22Rv1 (cell line): ENCODE data around the gene CNTN1.

ENCODE experiments used
- H3K27ac ChIP-seq: fragments of 450-650 bp; 2 replicates; pipeline ENCODE4 v1.5.1; 2017
- ZFX ChIP-seq: fragments of 450-650 bp; IDR thresholded peaks from 2 replicates; pipeline ENCODE4 v1.6.1; 2017; ENCODE audit warnings: antibody characterized with exemption, borderline replicate concordance
- TF ChIP-seq, protein P1 (sequence below): fragments of 450-650 bp; IDR thresholded peaks from 2 replicates; pipeline ENCODE4 v1.5.1; 2017; ENCODE audit warnings: mild to moderate bottlenecking

The CNTN1 gene

DNA sequence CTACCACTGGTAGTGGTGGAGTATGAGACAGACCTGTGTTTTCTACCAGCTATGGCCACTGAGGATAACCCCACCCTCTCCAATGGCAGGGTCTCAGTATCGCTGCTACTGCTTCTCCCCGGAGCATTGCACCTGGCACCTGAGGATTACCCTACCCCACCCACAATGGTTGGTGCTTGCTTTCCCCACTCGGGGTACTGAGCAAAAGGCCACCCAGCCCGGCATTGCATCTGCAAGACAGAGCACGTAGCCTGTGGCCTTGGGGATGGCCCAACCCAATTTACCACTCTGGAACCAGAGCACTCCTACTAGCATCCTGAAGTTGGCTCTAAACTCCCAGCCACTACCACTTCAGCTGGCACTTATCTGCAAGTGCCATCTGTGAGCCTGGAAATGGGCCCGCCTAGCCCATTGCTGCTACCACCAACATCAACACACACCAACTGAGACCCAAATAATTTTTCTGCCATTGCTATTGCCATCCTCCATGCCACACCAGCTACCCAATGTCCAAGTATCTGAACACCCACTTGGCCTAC lies 145.7 kb downstream of the CNTN1 start:
- no peak overlapping the region for H3K27ac ChIP-seq
- TF ChIP-seq ZFX = no peak
- TF ChIP-seq, protein P1, sequence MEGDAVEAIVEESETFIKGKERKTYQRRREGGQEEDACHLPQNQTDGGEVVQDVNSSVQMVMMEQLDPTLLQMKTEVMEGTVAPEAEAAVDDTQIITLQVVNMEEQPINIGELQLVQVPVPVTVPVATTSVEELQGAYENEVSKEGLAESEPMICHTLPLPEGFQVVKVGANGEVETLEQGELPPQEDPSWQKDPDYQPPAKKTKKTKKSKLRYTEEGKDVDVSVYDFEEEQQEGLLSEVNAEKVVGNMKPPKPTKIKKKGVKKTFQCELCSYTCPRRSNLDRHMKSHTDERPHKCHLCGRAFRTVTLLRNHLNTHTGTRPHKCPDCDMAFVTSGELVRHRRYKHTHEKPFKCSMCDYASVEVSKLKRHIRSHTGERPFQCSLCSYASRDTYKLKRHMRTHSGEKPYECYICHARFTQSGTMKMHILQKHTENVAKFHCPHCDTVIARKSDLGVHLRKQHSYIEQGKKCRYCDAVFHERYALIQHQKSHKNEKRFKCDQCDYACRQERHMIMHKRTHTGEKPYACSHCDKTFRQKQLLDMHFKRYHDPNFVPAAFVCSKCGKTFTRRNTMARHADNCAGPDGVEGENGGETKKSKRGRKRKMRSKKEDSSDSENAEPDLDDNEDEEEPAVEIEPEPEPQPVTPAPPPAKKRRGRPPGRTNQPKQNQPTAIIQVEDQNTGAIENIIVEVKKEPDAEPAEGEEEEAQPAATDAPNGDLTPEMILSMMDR = no peak

DNA sequence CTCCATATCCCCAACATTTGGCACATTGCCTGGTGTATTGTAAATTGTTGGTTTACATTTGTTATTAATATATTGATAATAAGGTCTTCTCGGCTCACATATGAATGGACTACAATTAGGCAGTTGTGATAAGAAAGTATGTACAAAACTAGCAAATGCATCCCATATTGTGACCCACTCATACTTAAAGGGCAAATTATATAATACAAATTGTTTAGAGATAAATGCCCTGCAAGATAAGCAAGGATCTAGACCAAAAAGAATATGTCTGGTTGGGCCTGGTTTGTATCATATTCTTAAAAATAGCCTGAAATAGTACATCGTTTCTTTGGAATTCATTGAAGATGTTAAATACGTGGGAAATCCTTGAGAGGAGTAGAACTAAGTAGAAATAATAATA lies 151.3 kb downstream of the CNTN1 start:
- H3K27ac ChIP-seq = no peak overlapping the region
- TF ChIP-seq, protein P1 = no peak
- no peak for TF ChIP-seq ZFX

DNA sequence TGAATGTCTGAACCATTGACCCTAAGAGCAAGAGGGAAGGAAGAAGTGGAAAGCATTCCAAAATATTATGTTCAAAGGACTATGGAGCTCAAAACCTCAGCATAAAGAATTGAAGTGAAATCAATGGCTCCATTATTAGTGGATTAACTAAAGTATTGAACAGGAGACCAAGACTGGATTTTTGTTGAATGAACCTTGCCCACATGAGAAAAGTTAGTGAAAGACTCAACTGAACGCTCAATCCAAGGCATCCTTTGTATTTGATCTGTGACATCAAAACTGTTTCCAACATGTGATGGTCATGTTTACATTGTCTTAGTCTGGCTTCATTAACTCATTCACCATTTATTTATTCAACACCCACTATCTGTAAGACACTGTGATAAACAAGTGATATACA lies 161.0 kb downstream of the CNTN1 start:
- H3K27ac ChIP-seq = no peak overlapping the region
- TF ChIP-seq ZFX = no peak
- TF ChIP-seq, protein P1 = no peak

DNA sequence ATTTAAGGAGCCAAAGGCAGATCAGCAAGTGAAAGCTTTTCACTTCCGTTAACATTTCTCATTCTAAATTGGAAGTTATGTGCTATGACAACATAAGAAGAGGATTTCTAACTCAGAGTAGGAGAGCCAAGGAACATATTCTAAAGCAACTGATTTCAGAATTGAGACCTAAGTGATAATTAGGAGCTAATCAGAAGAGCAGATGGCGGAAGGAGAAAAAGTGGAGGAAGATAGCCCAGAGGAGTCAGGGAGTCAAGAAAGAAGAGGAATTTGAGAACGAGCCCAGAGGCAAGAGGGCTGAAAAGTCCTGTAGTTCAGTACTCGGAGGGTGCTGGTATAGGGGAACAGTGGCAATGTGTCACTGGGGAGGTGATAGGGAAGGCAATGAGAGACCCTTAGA lies 162.4 kb downstream of the CNTN1 start:
- TF ChIP-seq, protein P1 = no peak
- TF ChIP-seq ZFX = no peak
- no peak overlapping the region for H3K27ac ChIP-seq

DNA sequence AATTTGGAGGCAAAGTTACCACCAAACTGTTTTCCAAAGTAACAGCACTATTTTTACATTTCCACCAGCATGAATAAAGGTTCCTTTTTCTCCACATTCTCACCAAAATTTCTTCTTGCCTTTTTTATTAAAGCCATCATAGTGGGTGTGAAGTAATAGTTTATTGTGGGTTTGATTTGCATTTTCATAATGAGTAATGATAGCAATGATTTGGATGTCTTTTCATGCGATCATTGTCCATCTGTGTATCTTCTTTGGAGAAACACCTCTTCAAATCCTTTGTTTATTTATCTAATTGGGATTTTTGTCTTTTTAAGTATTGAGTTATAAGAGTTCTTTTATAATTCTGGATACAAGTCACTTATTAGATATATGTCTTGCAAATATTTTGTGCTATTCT lies 172.7 kb downstream of the CNTN1 start:
- H3K27ac ChIP-seq = no peak overlapping the region
- no peak for TF ChIP-seq ZFX
- TF ChIP-seq, protein P1 = no peak

DNA sequence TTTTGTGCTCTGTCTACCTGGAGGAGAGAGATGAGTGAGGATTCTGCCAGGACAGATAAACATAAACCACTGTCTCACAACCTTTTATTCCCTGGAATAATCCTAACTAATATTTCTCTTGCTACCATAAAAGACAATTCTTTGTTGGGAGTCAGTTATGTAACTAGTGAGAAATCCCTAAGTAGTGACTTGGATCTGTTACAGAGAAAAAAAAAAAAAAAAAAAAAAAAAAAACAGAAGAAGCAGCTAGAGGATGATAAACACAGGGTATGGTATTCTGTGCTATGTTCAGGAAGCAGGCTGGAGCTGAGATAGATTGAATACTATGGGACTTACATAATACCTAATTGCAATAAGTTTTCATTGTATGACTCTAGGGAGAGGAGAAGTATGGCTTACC lies 178.7 kb downstream of the CNTN1 start:
- no peak overlapping the region for H3K27ac ChIP-seq
- TF ChIP-seq, protein P1 = no peak
- no peak for TF ChIP-seq ZFX

DNA sequence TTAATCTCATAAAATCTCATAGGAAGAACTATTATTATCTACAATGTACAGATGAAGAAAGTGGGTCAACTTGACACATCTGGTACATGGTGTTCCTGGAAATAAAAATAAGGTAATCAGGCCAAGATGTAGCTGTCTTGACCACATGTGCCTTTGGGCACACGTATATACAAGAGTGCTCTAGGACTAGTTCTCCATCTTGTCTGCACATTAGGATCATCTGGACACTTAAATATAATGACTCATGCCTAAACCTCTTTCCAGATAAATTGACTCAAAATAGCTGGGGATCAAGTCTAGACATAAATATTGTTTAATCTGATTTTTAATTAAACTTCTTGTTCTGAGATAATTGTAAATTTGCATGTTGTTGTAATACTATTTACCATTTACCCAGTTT lies 182.6 kb downstream of the CNTN1 start:
- TF ChIP-seq, protein P1 = no peak
- TF ChIP-seq ZFX = no peak
- H3K27ac ChIP-seq = no peak overlapping the region
